ENCODE measurements around the gene TENT4A.

Gene TENT4A

GRCh38 chr5:6731465-6732237 is 18.4 kb downstream of the TENT4A start:
- Histone ChIP-seq H3K36me3 (ENCODE audit: control insufficient read depth in 2 of 2, insufficient read depth in 2 of 2, low read length in 2 of 2) (no peaks in the 10 kb centered on the region), H3K9ac (ENCODE audit: low read length in 2 of 2) (no peak overlapping the region), H3K4me3 (ENCODE audit: low read length in 2 of 2) (no peak overlapping the region), H3K9me3 (ENCODE audit: control insufficient read depth in 2 of 2, low read length in 2 of 2) (no peaks in the 10 kb centered on the region), H3K27ac (ENCODE audit: low read length) (no peak overlapping the region), H3K4me1 (ENCODE audit: control insufficient read depth, insufficient read depth, low read length) (peaks cover 44% of the 10 kb centered on the region), H3K27me3 (ENCODE audit: control insufficient read depth in 1 of 2, insufficient read depth in 2 of 2, low read length in 2 of 2) (no peaks in the 10 kb centered on the region)

- Histone ChIP-seq H3K9ac (ENCODE audit: low read length in 2 of 2) (no peak overlapping the region), H3K9me3 (ENCODE audit: control insufficient read depth in 2 of 2, low read length in 2 of 2) (no peaks in the 10 kb centered on the region), H3K4me1 (ENCODE audit: control insufficient read depth, insufficient read depth, low read length) (peaks cover 34% of the 10 kb centered on the region), H3K4me3 (ENCODE audit: low read length in 2 of 2) (peak overlapping the region in 1 of 2 donors; percentile 47), H3K36me3 (ENCODE audit: control insufficient read depth in 2 of 2, insufficient read depth in 2 of 2, low read length in 2 of 2) (peaks cover 6% of the 10 kb centered on the region in 2 donors), H3K27me3 (ENCODE audit: control insufficient read depth in 1 of 2, insufficient read depth in 2 of 2, low read length in 2 of 2) (no peaks in the 10 kb centered on the region), H3K27ac (ENCODE audit: low read length) (peak overlapping the region; percentile 18)
These were observed 19.6 kb downstream of the TENT4A start for GRCh38 chr5:6732634-6733410.

- Histone ChIP-seq H3K36me3 (ENCODE audit: control insufficient read depth in 2 of 2, insufficient read depth in 2 of 2, low read length in 2 of 2) (peaks cover 7 to 9% of the 10 kb centered on the region in 2 donors), H3K27ac (ENCODE audit: low read length) (peak overlapping the region; percentile 18), H3K4me3 (ENCODE audit: low read length in 2 of 2) (peak overlapping the region in 1 of 2 donors; percentile 47), H3K9ac (ENCODE audit: low read length in 2 of 2) (no peak overlapping the region), H3K27me3 (ENCODE audit: control insufficient read depth in 1 of 2, insufficient read depth in 2 of 2, low read length in 2 of 2) (no peaks in the 10 kb centered on the region), H3K4me1 (ENCODE audit: control insufficient read depth, insufficient read depth, low read length) (peaks cover 34% of the 10 kb centered on the region), H3K9me3 (ENCODE audit: control insufficient read depth in 2 of 2, low read length in 2 of 2) (no peaks in the 10 kb centered on the region)
These were observed 20.4 kb downstream of the TENT4A start for GRCh38 chr5:6733411-6734242.

GRCh38 chr5:6734243-6734700 is 21.0 kb downstream of the TENT4A start:
- H3K9ac ChIP-seq (ENCODE audit: low read length in 2 of 2), result no peak overlapping the region
- H3K4me1 ChIP-seq (ENCODE audit: control insufficient read depth, insufficient read depth, low read length), result peaks cover 34% of the 10 kb centered on the region
- H3K27me3 ChIP-seq (ENCODE audit: control insufficient read depth in 1 of 2, insufficient read depth in 2 of 2, low read length in 2 of 2), result no peaks in the 10 kb centered on the region
- peaks cover 10 to 12% of the 10 kb centered on the region in 2 donors for H3K36me3 ChIP-seq (ENCODE audit: control insufficient read depth in 2 of 2, insufficient read depth in 2 of 2, low read length in 2 of 2)
- no peak overlapping the region for H3K27ac ChIP-seq (ENCODE audit: low read length)
- no peak overlapping the region for H3K4me3 ChIP-seq (ENCODE audit: low read length in 2 of 2)
- H3K9me3 ChIP-seq (ENCODE audit: control insufficient read depth in 2 of 2, low read length in 2 of 2), result no peaks in the 10 kb centered on the region

- H3K36me3 ChIP-seq (ENCODE audit: control insufficient read depth in 2 of 2, insufficient read depth in 2 of 2, low read length in 2 of 2), result peaks cover 14 to 17% of the 10 kb centered on the region in 2 donors
- H3K9me3 ChIP-seq (ENCODE audit: control insufficient read depth in 2 of 2, low read length in 2 of 2), result no peaks in the 10 kb centered on the region
- no peak overlapping the region for H3K27ac ChIP-seq (ENCODE audit: low read length)
- H3K27me3 ChIP-seq (ENCODE audit: control insufficient read depth in 1 of 2, insufficient read depth in 2 of 2, low read length in 2 of 2), result no peaks in the 10 kb centered on the region
- no peak overlapping the region for H3K4me3 ChIP-seq (ENCODE audit: low read length in 2 of 2)
- peaks cover 29% of the 10 kb centered on the region for H3K4me1 ChIP-seq (ENCODE audit: control insufficient read depth, insufficient read depth, low read length)
- no peak overlapping the region for H3K9ac ChIP-seq (ENCODE audit: low read length in 2 of 2)
These were observed 21.5 kb downstream of the TENT4A start for GRCh38 chr5:6734781-6735180.

GRCh38 chr5:6736106-6736505 is 22.9 kb downstream of the TENT4A start:
- peaks cover 20 to 28% of the 10 kb centered on the region in 2 donors for H3K36me3 ChIP-seq (ENCODE audit: control insufficient read depth in 2 of 2, insufficient read depth in 2 of 2, low read length in 2 of 2)
- H3K27me3 ChIP-seq (ENCODE audit: control insufficient read depth in 1 of 2, insufficient read depth in 2 of 2, low read length in 2 of 2), result no peaks in the 10 kb centered on the region
- no peak overlapping the region for H3K27ac ChIP-seq (ENCODE audit: low read length)
- peaks cover 29% of the 10 kb centered on the region for H3K4me1 ChIP-seq (ENCODE audit: control insufficient read depth, insufficient read depth, low read length)
- no peak overlapping the region for H3K9ac ChIP-seq (ENCODE audit: low read length in 2 of 2)
- H3K9me3 ChIP-seq (ENCODE audit: control insufficient read depth in 2 of 2, low read length in 2 of 2), result no peaks in the 10 kb centered on the region
- H3K4me3 ChIP-seq (ENCODE audit: low read length in 2 of 2), result no peak overlapping the region

- no peak overlapping the region for H3K9ac ChIP-seq (ENCODE audit: low read length in 2 of 2)
- H3K27ac ChIP-seq (ENCODE audit: low read length), result no peak overlapping the region
- H3K9me3 ChIP-seq (ENCODE audit: control insufficient read depth in 2 of 2, low read length in 2 of 2), result no peaks in the 10 kb centered on the region
- peaks cover 29% of the 10 kb centered on the region for H3K4me1 ChIP-seq (ENCODE audit: control insufficient read depth, insufficient read depth, low read length)
- no peak overlapping the region for H3K4me3 ChIP-seq (ENCODE audit: low read length in 2 of 2)
- no peaks in the 10 kb centered on the region for H3K27me3 ChIP-seq (ENCODE audit: control insufficient read depth in 1 of 2, insufficient read depth in 2 of 2, low read length in 2 of 2)
- H3K36me3 ChIP-seq (ENCODE audit: control insufficient read depth in 2 of 2, insufficient read depth in 2 of 2, low read length in 2 of 2), result peaks cover 20 to 30% of the 10 kb centered on the region in 2 donors
These were observed 23.4 kb downstream of the TENT4A start for GRCh38 chr5:6736524-6737042.

- no peaks in the 10 kb centered on the region for H3K9me3 ChIP-seq (ENCODE audit: control insufficient read depth in 2 of 2, low read length in 2 of 2)
- peaks cover 20 to 30% of the 10 kb centered on the region in 2 donors for H3K36me3 ChIP-seq (ENCODE audit: control insufficient read depth in 2 of 2, insufficient read depth in 2 of 2, low read length in 2 of 2)
- no peak overlapping the region for H3K27ac ChIP-seq (ENCODE audit: low read length)
These were observed 24.1 kb downstream of the TENT4A start for GRCh38 chr5:6737043-6737941.

GRCh38 chr5:6739603-6740002 is 26.4 kb downstream of the TENT4A start:
- Histone ChIP-seq H3K27ac (ENCODE audit: low read length) (no peak overlapping the region), H3K4me1 (ENCODE audit: control insufficient read depth, insufficient read depth, low read length) (peaks cover 6% of the 10 kb centered on the region), H3K27me3 (ENCODE audit: control insufficient read depth in 1 of 2, insufficient read depth in 2 of 2, low read length in 2 of 2) (no peaks in the 10 kb centered on the region), H3K9ac (ENCODE audit: low read length in 2 of 2) (no peak overlapping the region), H3K4me3 (ENCODE audit: low read length in 2 of 2) (no peak overlapping the region), H3K9me3 (ENCODE audit: control insufficient read depth in 2 of 2, low read length in 2 of 2) (no peaks in the 10 kb centered on the region), H3K36me3 (ENCODE audit: control insufficient read depth in 2 of 2, insufficient read depth in 2 of 2, low read length in 2 of 2) (peaks cover 32 to 37% of the 10 kb centered on the region in 2 donors)

More at GRCh38 chr5:6737043-6737941, 24.1 kb downstream of the TENT4A start:
- Histone ChIP-seq H3K9ac (ENCODE audit: low read length in 2 of 2) (no peak overlapping the region), H3K4me3 (ENCODE audit: low read length in 2 of 2) (no peak overlapping the region), H3K27me3 (ENCODE audit: control insufficient read depth in 1 of 2, insufficient read depth in 2 of 2, low read length in 2 of 2) (no peaks in the 10 kb centered on the region), H3K4me1 (ENCODE audit: control insufficient read depth, insufficient read depth, low read length) (peaks cover 25% of the 10 kb centered on the region)

All from stomach smooth muscle (tissue), 2 donors.